ENCODE results near the gene DMAC2L. TPM values are rescaled to one million over a fixed set of nuclear protein-coding genes. Genes with fewer than 3 reads are reported as not detected.

The DMAC2L gene
- total RNA-seq, 1 experiment from 2014 or later, result 14.0 TPM

- Mint-ChIP-seq H3K36me3 (no peaks in the 10 kb centered on the region), H3K4me3 (no peak overlapping the region)
Measured at GRCh38 chr14:50345846-50346422, 33.8 kb downstream of the DMAC2L start.

GRCh38 chr14:50347521-50347920, 35.4 kb downstream of the DMAC2L start:
- Mint-ChIP-seq H3K4me1 (peaks cover 16% of the 10 kb centered on the region), H3K4me3 (no peak overlapping the region), H3K36me3 (no peaks in the 10 kb centered on the region), H3K27ac (no peak overlapping the region), H3K27me3 (ENCODE audit: low read depth) (no peaks in the 10 kb centered on the region), H3K9me3 (no peaks in the 10 kb centered on the region)
- DNase-seq (ENCODE audit: low spot score), result no peak
- no peak for ATAC-seq
- POLR2A ChIA-PET, result no interaction called here
- TF ChIP-seq ZNF138 (CRISPR knock-in tag; conservative IDR thresholded peaks at IDR 0.05) (no peak), ZNF263 (CRISPR knock-in tag; IDR thresholded peaks at IDR 0.05; ENCODE audit: low read depth) (no peak), TP53 (CRISPR knock-in tag; IDR thresholded peaks at IDR 0.05) (no peak), ZNF317 (CRISPR knock-in tag; IDR thresholded peaks at IDR 0.05; ENCODE audit: borderline replicate concordance, low read depth) (no peak), SP1 (CRISPR knock-in tag; conservative IDR thresholded peaks at IDR 0.05) (no peak), CREB1 (CRISPR knock-in tag; IDR thresholded peaks at IDR 0.05) (no peak), ZSCAN18 (CRISPR knock-in tag; IDR thresholded peaks at IDR 0.05) (no peak), NR1H2 (CRISPR knock-in tag; IDR thresholded peaks at IDR 0.05) (no peak), RORB (CRISPR knock-in tag; IDR thresholded peaks at IDR 0.05) (no peak), HMGA2 (CRISPR knock-in tag; IDR thresholded peaks at IDR 0.05) (no peak)
- CTCF ChIA-PET, result interaction anchor here (1.6 kb wide), 1 partner anchor 426 kb away, joined by 3 read pairs; no protein-coding TSS in a partner anchor

More at GRCh38 chr14:50345846-50346422, 33.8 kb downstream of the DMAC2L start:
- Mint-ChIP-seq H3K27ac (no peak overlapping the region; the same call in 1 of the 2 replicates), H3K4me1 (peaks cover 16% of the 10 kb centered on the region), H3K9me3 (no peaks in the 10 kb centered on the region), H3K27me3 (ENCODE audit: low read depth) (no peaks in the 10 kb centered on the region)
- DNase-seq (ENCODE audit: low spot score) (no peak), ATAC-seq (no peak)
- TF ChIP-seq NR2C2 (CRISPR knock-in tag; IDR thresholded peaks at IDR 0.05) (no peak), ATF6 (CRISPR knock-in tag; IDR thresholded peaks at IDR 0.05) (no peak), E2F5 (CRISPR knock-in tag; IDR thresholded peaks at IDR 0.05) (no peak), USF1 (CRISPR knock-in tag; IDR thresholded peaks at IDR 0.05) (no peak), ZNF425 (CRISPR knock-in tag; conservative IDR thresholded peaks at IDR 0.05) (no peak), NFE2L1 (CRISPR knock-in tag; IDR thresholded peaks at IDR 0.05) (no peak), ZNF671 (CRISPR knock-in tag; IDR thresholded peaks at IDR 0.05) (no peak), FOXP1 (CRISPR knock-in tag; IDR thresholded peaks at IDR 0.05; ENCODE audit: borderline replicate concordance) (no peak), ZNF396 (CRISPR knock-in tag; IDR thresholded peaks at IDR 0.05; ENCODE audit: borderline replicate concordance) (no peak), KAT7 (CRISPR knock-in tag; IDR thresholded peaks at IDR 0.05; ENCODE audit: borderline replicate concordance) (no peak)
- ChIA-PET CTCF (interaction anchor here (1.8 kb wide), 1 partner anchor 25 kb away, joined by 5 read pairs; no protein-coding TSS in a partner anchor), POLR2A (no interaction called here)
